Natural killer cell (primary cell): ENCODE measurements around the gene ARRDC5. TPM values are rescaled to one million over a fixed set of nuclear protein-coding genes. Genes with fewer than 3 reads are reported as not detected.

Source experiments
- ATAC-seq, 3 donors: fragments of 150-1000 bp in 2 of 3; fragments of 200-7000 bp in 1 of 3; cut with Tn5 transposase; 1 replicate in 1 of 3; 2 replicates in 2 of 3; pipeline ENCODE4 v1.10.0; 2021; ENCODE audit warnings: mild to moderate bottlenecking in 2 of 3, moderate library complexity in 2 of 3
- DNase-seq, 2 donors: peaks; one replicate each; pipeline versions ENCODE4 v3.0.0 to v3.0.0-alpha.2; 2013 to 2021; ENCODE audit warnings: mixed read lengths in 1 of 2
- H3K27ac ChIP-seq: one replicate; pipeline ENCODE4 v1.5.1; 2013; ENCODE audit warnings: mild to moderate bottlenecking, low read length
- H3K27me3 ChIP-seq: one replicate; pipeline ENCODE4 v1.6.1; 2013; ENCODE audit warnings: low read length; ENCODE audit not compliant: control insufficient read depth, insufficient read depth
- H3K36me3 ChIP-seq: one replicate; pipeline ENCODE4 v1.6.1; 2013; ENCODE audit warnings: low read length; ENCODE audit not compliant: control insufficient read depth, insufficient read depth
- H3K4me1 ChIP-seq: one replicate; pipeline ENCODE4 v1.6.1; 2013; ENCODE audit warnings: low read length; ENCODE audit not compliant: control insufficient read depth, insufficient read depth
- H3K4me3 ChIP-seq: one replicate; pipeline ENCODE4 v1.5.1; 2013; ENCODE audit warnings: low read length
- H3K9me3 ChIP-seq: one replicate; pipeline ENCODE4 v1.6.1; 2013; ENCODE audit warnings: low read length; ENCODE audit not compliant: control insufficient read depth, insufficient read depth
- H3K27ac Mint-ChIP-seq, 2 donors: one replicate each; pipeline ENCODE4 v1.8.0; 2022; ENCODE audit warnings: mild to moderate bottlenecking in 2 of 2, mixed read lengths in 2 of 2, moderate library complexity in 1 of 2
- H3K27me3 Mint-ChIP-seq, 2 donors: one replicate each; pipeline ENCODE4 v1.8.0; 2022; ENCODE audit warnings: low read depth in 2 of 2, mixed read lengths in 2 of 2
- H3K36me3 Mint-ChIP-seq: one replicate; pipeline ENCODE4 v1.8.0; 2022; ENCODE audit warnings: mixed read lengths
- H3K4me1 Mint-ChIP-seq, 2 donors: one replicate each; pipeline ENCODE4 v1.8.0; 2022; ENCODE audit warnings: mixed read lengths in 2 of 2
- H3K4me3 Mint-ChIP-seq: one replicate; pipeline ENCODE4 v1.8.0; 2022; ENCODE audit warnings: mild to moderate bottlenecking, moderate library complexity, mixed read lengths
- H3K9me3 Mint-ChIP-seq, 2 donors: one replicate each; pipeline ENCODE4 v1.8.0; 2022; ENCODE audit warnings: mixed read lengths in 2 of 2
- CTCF ChIP-seq: fragments of 200-600 bp; IDR thresholded peaks from one replicate; pipeline ENCODE4 v1.8.0; 2022; ENCODE audit warnings: antibody characterized with exemption
- WGBS: methylation state at CpG from one replicate; pipeline ENCODE4 v1.1.7; 2013; ENCODE audit warnings: missing lambda C conversion rate; ENCODE audit not compliant: insufficient coverage; 5-methylcytosine and 5-hydroxymethylcytosine counted together
- intact Hi-C: fragments of 100-400 bp; cut with micrococcal nuclease; formaldehyde crosslinking; loops from one replicate; pipeline ENCODE4 v1.14.2; 2022
- total RNA-seq, 4 donors: library from RNA; stranded (reverse); fragments of 120-200 nt in 1 of 4; gene quantifications; one replicate each; pipeline versions ENCODE4 v1.2.3 to v1.2.4, GENCODE V29; 2013 to 2022

Gene ARRDC5
- total RNA-seq, 3 donors from 2014 or later (not counting 1 experiment from before 2014, with no cell fraction given) = 5.9 to 13.0 (median 8.8) TPM

GRCh38 chr19:4933528-4933927, 30.8 kb upstream of the ARRDC5 start:
- Histone ChIP-seq H3K4me1 (no peaks in the 10 kb centered on the region), H3K27ac (no peak overlapping the region), H3K36me3 (no peaks in the 10 kb centered on the region), H3K4me3 (no peak overlapping the region), H3K9me3 (no peaks in the 10 kb centered on the region), H3K27me3 (no peaks in the 10 kb centered on the region)
- Mint-ChIP-seq H3K9me3 (no peaks in the 10 kb centered on the region), H3K4me3 (no peak overlapping the region), H3K4me1 (no peaks in the 10 kb centered on the region), H3K27me3 (no peaks in the 10 kb centered on the region), H3K27ac (no peak overlapping the region), H3K36me3 (no peaks in the 10 kb centered on the region)
- intact Hi-C loops = no loop called here
- TF ChIP-seq CTCF = no peak
- no peak for DNase-seq
- no peak for ATAC-seq
- 79% methylated on average over 3 of the region's 7 CpGs for WGBS

- no peak for TF ChIP-seq CTCF
- H3K36me3 Mint-ChIP-seq = no peaks in the 10 kb centered on the region
- no peaks in the 10 kb centered on the region for H3K4me1 Mint-ChIP-seq
- Histone ChIP-seq H3K4me3 (no peak overlapping the region), H3K36me3 (no peaks in the 10 kb centered on the region), H3K27me3 (no peaks in the 10 kb centered on the region), H3K4me1 (no peaks in the 10 kb centered on the region), H3K9me3 (no peaks in the 10 kb centered on the region), H3K27ac (no peak overlapping the region)
- no peaks in the 10 kb centered on the region for H3K27me3 Mint-ChIP-seq
- 97% methylated on average over 32 of the region's 32 CpGs for WGBS
- intact Hi-C loops = no loop called here
- no peak overlapping the region for H3K4me3 Mint-ChIP-seq
- H3K27ac Mint-ChIP-seq = no peak overlapping the region
- DNase-seq = no peak
- H3K9me3 Mint-ChIP-seq = no peaks in the 10 kb centered on the region
- ATAC-seq = no peak
Observed at GRCh38 chr19:4932711-4933110, 30.0 kb upstream of the ARRDC5 start.

- H3K9me3 ChIP-seq = no peaks in the 10 kb centered on the region
- DNase-seq = no peak
- H3K4me1 ChIP-seq = no peaks in the 10 kb centered on the region
- 94% methylated on average over 28 of the region's 28 CpGs for WGBS
- no peaks in the 10 kb centered on the region for H3K27me3 ChIP-seq
- Mint-ChIP-seq H3K4me3 (no peak overlapping the region), H3K27ac (no peak overlapping the region), H3K36me3 (no peaks in the 10 kb centered on the region), H3K27me3 (no peaks in the 10 kb centered on the region), H3K4me1 (no peaks in the 10 kb centered on the region), H3K9me3 (no peaks in the 10 kb centered on the region)
- no peak overlapping the region for H3K27ac ChIP-seq
- no peak overlapping the region for H3K4me3 ChIP-seq
- intact Hi-C loops = no loop called here
- no peak for ATAC-seq
- TF ChIP-seq CTCF = no peak
- no peaks in the 10 kb centered on the region for H3K36me3 ChIP-seq
Observed at GRCh38 chr19:4930664-4931063, 28.0 kb upstream of the ARRDC5 start.

GRCh38 chr19:4929186-4929585, 26.5 kb upstream of the ARRDC5 start:
- TF ChIP-seq CTCF = no peak
- intact Hi-C loops = no loop called here

More at GRCh38 chr19:4929186-4929585, 26.5 kb upstream of the ARRDC5 start:
- Mint-ChIP-seq H3K9me3 (no peaks in the 10 kb centered on the region), H3K4me3 (no peak overlapping the region), H3K36me3 (no peaks in the 10 kb centered on the region), H3K27ac (no peak overlapping the region), H3K4me1 (peaks cover 0 to 4% of the 10 kb centered on the region in 2 donors), H3K27me3 (no peaks in the 10 kb centered on the region)
- no peak for DNase-seq
- Histone ChIP-seq H3K27me3 (no peaks in the 10 kb centered on the region), H3K4me3 (no peak overlapping the region), H3K4me1 (no peaks in the 10 kb centered on the region), H3K9me3 (no peaks in the 10 kb centered on the region), H3K36me3 (no peaks in the 10 kb centered on the region), H3K27ac (no peak overlapping the region)
- 97% methylated on average over 22 of the region's 22 CpGs for WGBS
- no peak for ATAC-seq
